ENCODE results near the gene AFDN. TPM values are rescaled to one million over a fixed set of nuclear protein-coding genes. Genes with fewer than 3 reads are reported as not detected.
A peak's percentile ranks its signal among the peaks of the same experiment; 100 is the strongest.

The AFDN gene
- total and polyA plus RNA-seq, 10 of the 15 experiments (the other 5 are each of a cell fraction or from before 2014, with no cell fraction given), result 5.7 to 68.2 (median 45.1) TPM

DNA sequence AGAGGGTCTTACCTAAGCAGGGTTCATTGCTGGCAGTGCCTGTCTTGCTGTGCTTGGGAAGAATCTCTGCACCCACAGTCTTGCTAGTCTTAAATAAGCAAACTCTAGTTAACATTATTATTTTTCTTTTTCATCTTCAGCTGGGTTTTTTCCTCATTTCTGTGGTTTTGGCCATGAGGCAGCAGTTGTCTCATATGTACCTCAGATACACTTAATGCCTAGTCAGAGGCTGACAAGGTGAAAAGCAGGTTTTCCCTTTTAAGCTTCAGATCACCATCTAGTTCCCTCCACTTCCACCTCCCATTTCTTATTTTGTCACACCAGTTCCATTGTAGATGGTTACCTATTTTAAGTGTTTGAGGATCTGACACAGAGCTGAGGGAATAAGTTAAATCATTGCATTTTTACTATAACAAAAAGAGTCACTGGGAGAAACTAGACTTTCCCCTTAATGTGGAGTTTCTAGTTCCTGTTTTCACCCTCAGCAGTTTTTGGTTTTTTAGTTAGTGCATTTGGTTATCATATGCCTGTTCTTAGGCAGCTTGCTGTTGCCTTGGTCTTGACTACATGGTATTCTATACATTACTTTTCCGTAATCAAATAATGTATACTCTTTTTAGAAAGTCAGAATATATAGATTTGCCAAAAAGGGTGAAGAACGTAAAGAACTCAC lies 46.0 kb downstream of the AFDN start:
- Histone ChIP-seq H3K27me3 (replicated peaks in 1 of 2; ENCODE audit: control insufficient read depth in 2 of 2, insufficient read depth in 2 of 2, low read length in 1 of 2) (no peaks in the 10 kb centered on the region), H3K4me2 (ENCODE audit: control insufficient read depth, insufficient read depth) (no peak overlapping the region), H3K79me2 (ENCODE audit: control insufficient read depth, insufficient read depth, low read length) (no peaks in the 10 kb centered on the region), H3K4me3 (no peak overlapping the region), H3K27ac (ENCODE audit: control insufficient read depth, insufficient read depth) (no peak overlapping the region), H3K4me1 (ENCODE audit: control insufficient read depth, insufficient read depth, low read length) (no peaks in the 10 kb centered on the region), H2AFZ (ENCODE audit: control insufficient read depth, low read depth, low read length) (no peak overlapping the region), H3K9me3 (replicated peaks; ENCODE audit: control insufficient read depth, insufficient read depth, low read length) (no peaks in the 10 kb centered on the region), H3K9ac (ENCODE audit: control insufficient read depth, insufficient read depth, low read length) (no peak overlapping the region), H3K36me3 (ENCODE audit: control insufficient read depth in 2 of 2, insufficient read depth in 2 of 2, low read length in 1 of 2) (peaks cover 0 to 10% of the 10 kb centered on the region in 2 experiments; a peak in 2 of 4 replicates), H4K20me1 (ENCODE audit: control insufficient read depth, insufficient read depth) (no peaks in the 10 kb centered on the region)
- WGBS (ENCODE audit: insufficient coverage, insufficient replicate concordance, low lambda C conversion rate, missing lambda C conversion rate), result 98% methylated on average over 2 of the region's 2 CpGs
- SMC1A ChIA-PET (ENCODE audit: uncharacterized antibody, unreplicated experiment), result interaction anchor here (0.5 to 1.8 kb wide), 7 partner anchors 9 to 44 kb away, joined by 3 to 8 read pairs (median 4); no protein-coding TSS in a partner anchor
- intact Hi-C loops (cut with micrococcal nuclease; ENCODE audit: unreplicated experiment), result no loop called here
- CTCF ChIA-PET, result interaction anchor here (1.1 kb wide), 2 partner anchors 11 to 12 kb away, joined by 3 read pairs; no protein-coding TSS in a partner anchor
- DNase-seq (ENCODE audit: low read depth, low spot score), result no peak
- RAD21 ChIA-PET (ENCODE audit: unreplicated experiment), result interaction anchor here (1.0 to 1.3 kb wide), 3 partner anchors 17 to 42 kb away, joined by 3 to 6 read pairs (median 4); no protein-coding TSS in a partner anchor
- in situ Hi-C loops (cut with MboI), result no loop called here
- no TSS peak for BruUV-seq (replicated peaks)
- POLR2A ChIA-PET, result interaction anchor here (1.0 kb wide), 1 partner anchor 12 kb away, joined by 4 read pairs; no protein-coding TSS in a partner anchor
- peak; percentile 23; the same call in 1 of the 3 replicates for ATAC-seq
- FAIRE-seq, result peak; percentile 75
- no peak for TF ChIP-seq SP1 (IDR thresholded peaks at IDR 0.05; ENCODE audit: low read depth, low read length)
- TF ChIP-seq IKZF2 (IDR thresholded peaks at IDR 0.05), result peak; percentile 17 to 18; a peak in 2 of 4 replicates
- TF ChIP-seq RUNX3 (IDR thresholded peaks at IDR 0.05; ENCODE audit: low read length), result peak; percentile 57

DNA sequence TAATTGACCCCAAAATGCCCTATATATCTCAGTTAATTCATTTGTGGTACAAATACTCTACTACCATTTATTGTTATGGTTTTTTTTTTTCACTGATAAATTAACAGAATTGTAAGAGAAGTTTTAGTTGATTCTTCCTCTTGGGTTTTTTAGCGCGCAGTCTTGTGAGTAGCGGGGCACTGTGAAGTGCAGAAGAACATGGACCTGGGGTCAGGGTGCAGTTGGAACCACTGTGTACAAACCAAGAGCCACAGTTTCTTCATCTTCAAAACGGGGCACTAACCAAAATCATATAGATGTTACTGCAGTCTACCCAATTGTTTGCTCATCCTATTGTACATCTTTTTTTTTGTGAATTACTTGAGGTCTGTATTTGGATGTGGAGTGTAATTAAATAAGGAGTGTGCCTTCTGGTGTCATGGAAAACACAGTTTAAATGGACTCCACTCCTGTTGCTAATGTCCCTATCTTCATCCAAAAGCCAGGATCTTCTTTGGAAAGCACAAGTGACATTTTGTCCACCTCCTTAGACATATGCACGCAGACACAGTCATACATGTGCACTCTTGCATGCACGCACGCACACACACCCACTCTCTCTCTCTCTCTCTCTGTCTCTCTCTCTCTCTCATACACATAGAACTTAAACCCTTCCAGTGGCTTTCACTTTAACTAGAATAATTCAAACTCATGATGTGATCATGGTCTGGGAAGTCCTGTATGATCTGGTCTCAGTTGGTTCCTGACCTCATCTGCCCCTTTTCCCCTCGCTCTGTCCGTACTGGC lies 51.5 kb downstream of the AFDN start:
- no peaks in the 10 kb centered on the region for H3K9me3 ChIP-seq (replicated peaks; ENCODE audit: control insufficient read depth, insufficient read depth, low read length)
- ChIA-PET SMC1A (ENCODE audit: uncharacterized antibody, unreplicated experiment) (interaction anchor here (0.8 to 1.6 kb wide), 3 partner anchors 14 to 19 kb away, joined by 3 to 4 read pairs (median 3); no protein-coding TSS in a partner anchor), POLR2A (interaction anchor here (0.6 kb wide), 1 partner anchor 48 kb away, joined by 4 read pairs; no protein-coding TSS in a partner anchor), RAD21 (ENCODE audit: unreplicated experiment) (no interaction called here), CTCF (no interaction called here)
- H3K4me2 ChIP-seq (ENCODE audit: control insufficient read depth, insufficient read depth), result no peak overlapping the region
- WGBS (ENCODE audit: insufficient coverage, insufficient replicate concordance, low lambda C conversion rate, missing lambda C conversion rate), result 89% methylated on average over 9 of the region's 9 CpGs
- no peaks in the 10 kb centered on the region for H4K20me1 ChIP-seq (ENCODE audit: control insufficient read depth, insufficient read depth)
- H3K9ac ChIP-seq (ENCODE audit: control insufficient read depth, insufficient read depth, low read length), result no peak overlapping the region
- peaks cover 0 to 15% of the 10 kb centered on the region in 2 experiments for H3K36me3 ChIP-seq (ENCODE audit: control insufficient read depth in 2 of 2, insufficient read depth in 2 of 2, low read length in 1 of 2)
- H3K27ac ChIP-seq (ENCODE audit: control insufficient read depth, insufficient read depth), result no peak overlapping the region
- no peak overlapping the region for H3K4me3 ChIP-seq
- no peak for TF ChIP-seq SREBF2 (IDR thresholded peaks at IDR 0.05; ENCODE audit: low read length)
- no peak for TF ChIP-seq FOXM1 (IDR thresholded peaks at IDR 0.05; ENCODE audit: low read depth, low read length)
- TF ChIP-seq CHD2 (IDR thresholded peaks at IDR 0.05; ENCODE audit: borderline replicate concordance, low read depth, low read length), result no peak
- intact Hi-C loops (cut with micrococcal nuclease; ENCODE audit: unreplicated experiment), result no loop called here
- no TSS peak for BruUV-seq (replicated peaks)
- no peaks in the 10 kb centered on the region for H3K4me1 ChIP-seq (ENCODE audit: control insufficient read depth, insufficient read depth, low read length)
- no peak for FAIRE-seq
- ATAC-seq, result no peak
- no peak for DNase-seq (ENCODE audit: low read depth, low spot score)
- no peaks in the 10 kb centered on the region for H3K79me2 ChIP-seq (ENCODE audit: control insufficient read depth, insufficient read depth, low read length)
- in situ Hi-C loops (cut with MboI), result no loop called here
- no peaks in the 10 kb centered on the region for H3K27me3 ChIP-seq (replicated peaks in 1 of 2; ENCODE audit: control insufficient read depth in 2 of 2, insufficient read depth in 2 of 2, low read length in 1 of 2)
- no peak overlapping the region for H2AFZ ChIP-seq (ENCODE audit: control insufficient read depth, low read depth, low read length)

All from GM12878 (cell line).